ENCODE data around the gene MAP2K5.

GRCh38 chr15:67833710-67834511 lies 291.4 kb downstream of the MAP2K5 start:
- TF ChIP-seq POLR2A (IDR thresholded peaks at IDR 0.05; ENCODE audit: low read length) (no peak), GATA1 (IDR thresholded peaks at IDR 0.05; ENCODE audit: low read depth, low read length) (no peak)
